GM10248 (cell line): Measurements from ENCODE around the gene RXFP4.
"Not testable (repeated sequence)": the region's sequence is repeated elsewhere in the genome, so short reads cannot be mapped to it uniquely, and the experiment has no call there.

Experiments
- CTCF ChIA-PET: fragments of 300-600 bp; sonication (Branson Sonifier 250); formaldehyde crosslinking; extraction: SDS; loops from one replicate; lab custom pipeline; 2021; ENCODE audit warnings: antibody characterized with exemption; lab: Yijun Ruan, JAX
- POLR2A ChIA-PET: fragments of 350-650 bp; sonication (Branson Sonifier 250); formaldehyde crosslinking; extraction: SDS; loops from one replicate; lab custom pipeline; 2020; ENCODE audit warnings: antibody characterized with exemption; lab: Yijun Ruan, JAX
- DNase-seq: peaks from one replicate; pipeline ENCODE4 v3.0.0; 2012; ENCODE audit errors: extremely low spot score
- TF ChIP-seq, protein P1 (sequence below): IDR thresholded peaks from 2 replicates; pipeline ENCODE4 v1.5.1; 2012; ENCODE audit warnings: mild to moderate bottlenecking, low read depth; ENCODE audit errors: extremely low read depth, missing control alignments, control extremely low read depth

Gene RXFP4, protein sequence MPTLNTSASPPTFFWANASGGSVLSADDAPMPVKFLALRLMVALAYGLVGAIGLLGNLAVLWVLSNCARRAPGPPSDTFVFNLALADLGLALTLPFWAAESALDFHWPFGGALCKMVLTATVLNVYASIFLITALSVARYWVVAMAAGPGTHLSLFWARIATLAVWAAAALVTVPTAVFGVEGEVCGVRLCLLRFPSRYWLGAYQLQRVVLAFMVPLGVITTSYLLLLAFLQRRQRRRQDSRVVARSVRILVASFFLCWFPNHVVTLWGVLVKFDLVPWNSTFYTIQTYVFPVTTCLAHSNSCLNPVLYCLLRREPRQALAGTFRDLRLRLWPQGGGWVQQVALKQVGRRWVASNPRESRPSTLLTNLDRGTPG

DNA sequence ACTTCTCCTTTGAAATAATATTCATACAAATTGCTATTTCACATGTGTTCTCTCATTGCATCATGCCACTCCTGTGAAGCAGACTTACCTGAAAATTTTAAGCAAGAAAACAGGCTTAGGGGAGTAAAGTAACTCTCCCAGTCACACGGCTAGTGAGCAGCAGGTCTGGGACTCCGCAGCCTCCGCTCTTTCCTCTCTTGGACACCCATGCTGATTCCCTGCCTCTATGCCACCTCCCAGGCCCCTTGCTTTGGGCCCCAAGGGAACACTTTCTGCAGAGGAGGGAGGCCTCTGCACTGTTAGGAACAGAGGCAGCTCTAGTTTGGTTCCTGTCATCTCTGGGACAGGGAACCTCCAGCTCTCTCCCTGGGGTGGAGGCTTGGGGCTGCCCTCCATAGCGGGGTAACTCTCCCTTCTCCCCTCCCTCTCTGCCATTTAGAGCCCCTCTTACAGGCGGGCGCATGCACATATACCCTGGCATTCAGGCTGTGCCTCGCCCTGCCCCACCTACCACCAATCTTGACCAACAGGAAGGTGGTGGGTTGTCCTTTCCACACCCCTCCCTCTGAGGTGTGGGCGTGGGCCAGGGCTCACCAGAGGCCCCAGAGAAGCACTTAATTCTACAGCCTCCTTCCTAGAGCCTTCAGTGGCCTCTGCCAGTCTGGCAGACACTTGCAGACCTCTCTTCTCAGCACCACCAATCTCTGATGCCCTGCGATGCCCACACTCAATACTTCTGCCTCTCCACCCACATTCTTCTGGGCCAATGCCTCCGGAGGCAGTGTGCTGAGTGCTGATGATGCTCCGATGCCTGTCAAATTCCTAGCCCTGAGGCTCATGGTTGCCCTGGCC, at the start of gene RXFP4:
Gene RXFP4, plus strand, starts transcription at position 646 of the 852 bp plus-strand sequence. Its CDS starts 72 bp downstream, at position 718.
- TF ChIP-seq, protein P1, sequence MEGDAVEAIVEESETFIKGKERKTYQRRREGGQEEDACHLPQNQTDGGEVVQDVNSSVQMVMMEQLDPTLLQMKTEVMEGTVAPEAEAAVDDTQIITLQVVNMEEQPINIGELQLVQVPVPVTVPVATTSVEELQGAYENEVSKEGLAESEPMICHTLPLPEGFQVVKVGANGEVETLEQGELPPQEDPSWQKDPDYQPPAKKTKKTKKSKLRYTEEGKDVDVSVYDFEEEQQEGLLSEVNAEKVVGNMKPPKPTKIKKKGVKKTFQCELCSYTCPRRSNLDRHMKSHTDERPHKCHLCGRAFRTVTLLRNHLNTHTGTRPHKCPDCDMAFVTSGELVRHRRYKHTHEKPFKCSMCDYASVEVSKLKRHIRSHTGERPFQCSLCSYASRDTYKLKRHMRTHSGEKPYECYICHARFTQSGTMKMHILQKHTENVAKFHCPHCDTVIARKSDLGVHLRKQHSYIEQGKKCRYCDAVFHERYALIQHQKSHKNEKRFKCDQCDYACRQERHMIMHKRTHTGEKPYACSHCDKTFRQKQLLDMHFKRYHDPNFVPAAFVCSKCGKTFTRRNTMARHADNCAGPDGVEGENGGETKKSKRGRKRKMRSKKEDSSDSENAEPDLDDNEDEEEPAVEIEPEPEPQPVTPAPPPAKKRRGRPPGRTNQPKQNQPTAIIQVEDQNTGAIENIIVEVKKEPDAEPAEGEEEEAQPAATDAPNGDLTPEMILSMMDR, result no peak
- ChIA-PET CTCF (interaction anchor here (0.9 to 3.8 kb wide), 6 partner anchors 10 to 124 kb away, joined by 3 to 51 read pairs (median 3); partner anchors contain the start of gene UBQLN4), POLR2A (interaction anchor here (0.7 to 0.9 kb wide), 3 partner anchors 18 to 75 kb away, joined by 3 to 4 read pairs (median 3); no protein-coding TSS in a partner anchor)
- DNase-seq, result peak; percentile 37

DNA sequence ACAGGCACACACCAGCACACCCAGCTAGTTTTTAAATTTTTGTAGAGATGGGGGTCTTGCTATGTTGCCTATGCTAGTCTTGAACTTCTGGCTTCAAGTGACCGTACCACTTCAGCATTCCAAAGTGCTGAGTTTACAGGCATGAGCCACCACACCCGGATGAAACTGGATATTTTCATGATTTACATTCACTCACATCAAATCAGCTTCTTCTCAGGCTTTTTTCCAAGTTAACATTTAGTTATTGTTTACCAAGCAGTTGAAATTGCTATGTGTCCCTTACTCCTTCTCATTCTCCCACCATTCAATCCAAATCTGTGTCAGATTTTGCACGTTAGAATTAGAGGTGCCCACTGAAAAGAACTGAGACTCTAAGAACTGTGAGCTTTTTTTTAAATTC, 48.6 kb upstream of the RXFP4 start:
- POLR2A ChIA-PET, result interaction anchor here (0.6 to 2.9 kb wide), 2 partner anchors 11 to 115 kb away, joined by 7 to 9 read pairs; no protein-coding TSS in a partner anchor

DNA sequence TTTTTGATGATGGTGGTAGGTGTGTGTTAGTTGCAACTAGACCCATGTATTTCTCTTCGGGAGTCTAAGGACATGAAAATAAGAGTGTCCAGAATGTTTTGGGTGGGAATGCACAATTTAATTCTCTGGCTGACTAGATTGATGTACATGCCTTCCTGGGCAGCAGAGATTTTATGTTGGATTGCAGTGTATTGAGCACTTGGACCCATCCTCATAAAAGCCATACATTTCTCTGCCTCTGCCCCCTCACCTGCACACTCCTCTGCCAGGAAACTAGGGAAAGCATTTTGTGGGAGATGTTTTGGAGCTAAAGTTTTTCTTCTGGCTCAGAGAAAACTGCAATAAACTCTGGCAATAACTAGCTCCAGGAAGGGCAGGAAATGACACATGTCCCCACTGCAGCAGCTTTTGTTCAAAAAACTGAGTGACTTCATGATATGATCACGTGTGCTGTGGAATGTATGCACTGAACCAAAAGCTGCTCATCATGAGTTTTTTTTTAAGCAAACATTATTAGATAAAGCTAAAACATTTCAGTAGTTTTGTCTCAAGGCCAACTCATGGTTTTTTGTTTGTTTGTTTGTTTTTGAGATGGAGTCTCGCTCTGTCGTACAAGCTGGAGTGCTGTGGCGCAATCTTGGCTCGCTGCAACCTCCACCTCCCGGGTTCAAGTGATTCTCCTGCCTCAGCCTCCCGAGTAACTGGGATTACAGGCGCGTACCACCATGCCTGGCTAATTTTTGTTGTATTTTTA, 47.9 kb upstream of the RXFP4 start:
- no peak for DNase-seq
- TF ChIP-seq, protein P1, result no peak
- POLR2A ChIA-PET, result interaction anchor here (0.7 to 2.9 kb wide), 3 partner anchors 9 to 140 kb away, joined by 3 to 9 read pairs (median 3); no protein-coding TSS in a partner anchor
- CTCF ChIA-PET, result interaction anchor here (1.0 to 1.9 kb wide), 4 partner anchors 9 to 96 kb away, joined by 3 to 5 read pairs (median 4); no protein-coding TSS in a partner anchor

More for the DNA sequence above, 48.6 kb upstream of the RXFP4 start:
- TF ChIP-seq, protein P1, result no peak
- DNase-seq, result no peak
- CTCF ChIA-PET, result interaction anchor here (1.4 to 1.9 kb wide), 4 partner anchors 10 to 97 kb away, joined by 3 to 5 read pairs (median 4); no protein-coding TSS in a partner anchor

DNA sequence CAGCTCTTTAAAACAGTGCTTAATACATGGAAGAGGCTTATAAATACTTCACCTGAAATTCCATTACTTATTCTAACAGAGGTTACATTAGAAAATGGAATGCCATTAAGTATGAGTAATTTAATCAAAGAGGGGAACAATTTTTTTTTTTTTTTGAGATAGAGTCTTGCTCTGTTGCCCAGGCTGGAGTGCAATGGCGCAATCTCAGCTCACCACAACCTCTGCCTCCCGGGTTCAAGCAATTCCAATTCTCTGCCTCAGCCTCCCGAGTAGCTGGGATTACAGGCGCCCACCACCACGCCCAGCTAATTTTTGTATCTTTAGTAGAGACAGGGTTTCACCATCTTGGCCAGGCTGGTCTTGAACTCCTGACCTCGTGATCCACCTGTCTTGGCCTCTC, 45.8 kb upstream of the RXFP4 start:
- ChIA-PET POLR2A (interaction anchor here (0.5 to 2.4 kb wide), 4 partner anchors 13 to 1104 kb away, joined by 3 to 8 read pairs (median 4); no protein-coding TSS in a partner anchor), CTCF (interaction anchor here (1.1 to 1.8 kb wide), 2 partner anchors 9 to 130 kb away, joined by 3 to 5 read pairs; no protein-coding TSS in a partner anchor)
- DNase-seq, result not testable (repeated sequence)

DNA sequence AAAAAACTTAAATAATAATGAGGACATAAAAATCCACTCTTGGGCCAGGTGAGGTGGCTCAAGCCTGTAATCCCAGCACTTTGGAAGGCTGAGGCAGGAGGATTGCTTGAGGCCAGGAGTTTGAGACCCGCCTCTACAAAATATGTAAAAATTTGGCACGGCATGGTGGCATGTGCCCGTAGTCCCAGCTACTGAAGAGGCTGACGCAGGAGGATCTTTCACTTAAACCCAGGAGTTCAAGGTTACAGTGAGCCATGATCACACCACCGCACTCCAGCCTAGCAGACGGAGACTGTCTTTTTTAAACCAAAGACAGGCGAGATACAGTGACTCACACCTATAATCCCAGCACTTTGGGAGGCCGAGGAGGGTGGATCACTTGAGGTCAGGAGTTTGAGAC, 45.0 kb upstream of the RXFP4 start:
- POLR2A ChIA-PET, result interaction anchor here (2.4 kb wide), 1 partner anchor 14 kb away, joined by 8 read pairs; no protein-coding TSS in a partner anchor
- CTCF ChIA-PET, DNase-seq: not testable (repeated sequence)

DNA sequence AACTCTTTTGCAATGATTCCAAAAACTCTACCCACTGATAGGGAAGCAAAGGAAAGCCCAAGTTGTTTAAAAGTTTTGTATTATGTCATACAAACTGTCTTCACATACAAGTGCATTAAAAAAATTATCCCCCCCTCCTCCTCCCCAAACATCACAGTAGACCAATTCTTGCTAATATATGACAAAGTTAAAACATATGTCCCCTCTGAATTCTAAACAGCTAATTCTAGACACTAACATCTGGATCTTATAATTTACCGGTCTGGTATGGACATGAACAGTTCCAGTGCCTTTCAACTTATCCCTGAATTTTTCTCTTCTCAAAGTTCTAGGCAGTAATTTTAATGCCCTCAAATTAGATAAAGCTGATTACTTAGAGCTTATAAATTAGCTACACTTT, 43.7 kb upstream of the RXFP4 start:
- TF ChIP-seq, protein P1, result no peak
- CTCF ChIA-PET, result interaction anchor here (1.2 to 2.3 kb wide), 6 partner anchors 9 to 91 kb away, joined by 4 to 8 read pairs (median 5); no protein-coding TSS in a partner anchor
- DNase-seq, result no peak
- POLR2A ChIA-PET, result interaction anchor here (0.6 to 1.0 kb wide), 2 partner anchors 10 to 27 kb away, joined by 3 to 4 read pairs; no protein-coding TSS in a partner anchor
